H1 (cell line): Measurements from ENCODE around the gene ADCY3. TPM values are rescaled to one million over a fixed set of nuclear protein-coding genes. Genes with fewer than 3 reads are reported as not detected.

Experiments used
- CTCF ChIA-PET: fragments of 300-600 bp; sonication (Branson Sonifier 250); formaldehyde crosslinking; loops from one replicate; lab custom pipeline; 2021; ENCODE audit not compliant: partially characterized antibody; lab: Charles Lee
- POLR2A ChIA-PET: fragments of 300-600 bp; sonication (Branson Sonifier 250); formaldehyde crosslinking; loops from one replicate; lab custom pipeline; 2021; ENCODE audit warnings: inconsistent platforms; ENCODE audit not compliant: partially characterized antibody; lab: Charles Lee
- DNase-seq, 2 experiments: peaks; one replicate each; pipeline versions ENCODE4 v3.0.0 to v3.0.0-alpha.2; 2010 to 2022; ENCODE audit warnings: low spot score in 2 of 2, low read depth in 1 of 2, mixed read lengths in 1 of 2
- FAIRE-seq: peaks from 2 replicates; lab custom pipeline; 2011; peaks lifted over from hg19 to GRCh38; lab: Jason Lieb, UNC
- H2AFZ ChIP-seq: 2 replicates; pipeline ENCODE4 v1.8.1; 2012; ENCODE audit warnings: low read length, inconsistent platforms
- H2AK5ac ChIP-seq: 2 replicates; pipeline ENCODE4 v1.6.1; 2013; ENCODE audit warnings: low read depth, low read length
- H2BK120ac ChIP-seq: replicated peaks from 2 replicates; pipeline ENCODE3; 2013; ENCODE audit warnings: low read depth, low read length, inconsistent platforms
- H2BK12ac ChIP-seq: 2 replicates; pipeline ENCODE4 v1.6.1; 2013; ENCODE audit warnings: low read depth, low read length
- H2BK15ac ChIP-seq: 2 replicates; pipeline ENCODE4 v1.6.1; 2013; ENCODE audit warnings: low read length
- H2BK20ac ChIP-seq: 2 replicates; pipeline ENCODE4 v1.6.1; 2013; ENCODE audit warnings: low read length
- H2BK5ac ChIP-seq: 2 replicates; pipeline ENCODE4 v1.6.1; 2013; ENCODE audit warnings: low read depth, low read length
- H3K14ac ChIP-seq: 2 replicates; pipeline ENCODE4 v1.6.1; 2013; ENCODE audit warnings: inconsistent platforms; ENCODE audit not compliant: insufficient read length
- H3K18ac ChIP-seq: 2 replicates; pipeline ENCODE4 v1.6.1; 2013; ENCODE audit warnings: low read length; ENCODE audit errors: extremely low read depth
- H3K23ac ChIP-seq: 2 replicates; pipeline ENCODE4 v1.6.1; 2013; ENCODE audit warnings: inconsistent platforms; ENCODE audit not compliant: insufficient read length
- H3K23me2 ChIP-seq: 2 replicates; pipeline ENCODE4 v1.6.1; 2013; ENCODE audit warnings: low read depth, low read length
- H3K27ac ChIP-seq: 2 replicates; pipeline ENCODE4 v1.6.1; 2011; ENCODE audit warnings: low read depth, low read length, inconsistent platforms
- H3K27me3 ChIP-seq, 4 experiments: replicated peaks in 1 of 4; 1 replicate in 1 of 4; 2 replicates in 3 of 4; pipeline versions ENCODE4 v1.6.1 to v1.8.1; 2011 to 2013; ENCODE audit warnings: low read length in 3 of 4, mild to moderate bottlenecking in 3 of 4, inconsistent platforms in 2 of 4, mixed read lengths in 2 of 4, moderate library complexity in 1 of 4; ENCODE audit not compliant: control insufficient read depth in 3 of 4, insufficient read depth in 3 of 4; ENCODE audit errors: extremely low read depth in 1 of 4
- H3K36me3 ChIP-seq, 4 experiments: 2 replicates each; pipeline versions ENCODE4 v1.6.1 to v1.8.1; 2011 to 2013; ENCODE audit warnings: mild to moderate bottlenecking in 4 of 4, low read length in 3 of 4, moderate library complexity in 2 of 4, control low read depth in 1 of 4, inconsistent platforms in 1 of 4; ENCODE audit not compliant: insufficient read depth in 4 of 4, control insufficient read depth in 2 of 4
- H3K4ac ChIP-seq: replicated peaks from 2 replicates; pipeline ENCODE3; 2013; ENCODE audit warnings: low read length, low read depth, mixed read lengths, inconsistent platforms; ENCODE audit not compliant: insufficient read length
- H3K4me1 ChIP-seq, 4 experiments: replicated peaks in 1 of 4; 1 replicate in 1 of 4; 2 replicates in 3 of 4; pipeline versions ENCODE4 v1.6.1 to v1.8.1; 2011 to 2013; ENCODE audit warnings: low read length in 3 of 4, inconsistent platforms in 2 of 4, mixed read lengths in 1 of 4; ENCODE audit not compliant: insufficient read depth in 4 of 4, control insufficient read depth in 3 of 4
- H3K4me2 ChIP-seq, 2 experiments: 2 replicates each; pipeline versions ENCODE4 v1.6.1 to v1.8.1; 2011 to 2013; ENCODE audit warnings: low read depth in 2 of 2, low read length in 2 of 2, control low read depth in 1 of 2, inconsistent platforms in 1 of 2, mild to moderate bottlenecking in 1 of 2; ENCODE audit not compliant: insufficient read depth in 1 of 2
- H3K4me3 ChIP-seq, 4 experiments: fragments of 200-600, 300-600 bp in 1 of 4; sonication (generic), shearing (Covaris generic), sonication (Bioruptor Twin) in 1 of 4; 2 replicates each; pipeline versions ENCODE4 v1.5.1 to v1.8.1; 2011 to 2016; ENCODE audit warnings: low read length in 4 of 4, low read depth in 3 of 4, control low read depth in 2 of 4, inconsistent platforms in 2 of 4, mild to moderate bottlenecking in 2 of 4, mixed read lengths in 1 of 4, moderate library complexity in 1 of 4; ENCODE audit not compliant: insufficient read depth in 2 of 4; ENCODE audit errors: extremely low read depth in 1 of 4
- H3K56ac ChIP-seq: replicated peaks from 2 replicates; pipeline ENCODE3; 2013; ENCODE audit warnings: low read depth, mild to moderate bottlenecking, mixed read lengths, low read length, inconsistent platforms; ENCODE audit not compliant: insufficient read length
- H3K79me1 ChIP-seq: 2 replicates; pipeline ENCODE4 v1.6.1; 2013; ENCODE audit warnings: low read depth, low read length, control low read depth
- H3K79me2 ChIP-seq, 2 experiments: 2 replicates each; pipeline versions ENCODE4 v1.6.1 to v1.8.1; 2012 to 2013; ENCODE audit warnings: low read length in 2 of 2, mild to moderate bottlenecking in 2 of 2, inconsistent platforms in 1 of 2; ENCODE audit not compliant: insufficient read depth in 2 of 2, control insufficient read depth in 1 of 2
- H3K9ac ChIP-seq, 4 experiments: replicated peaks in 1 of 4; 1 replicate in 1 of 4; 2 replicates in 3 of 4; pipeline versions ENCODE4 v1.6.1 to v1.8.1; 2011 to 2013; ENCODE audit warnings: low read depth in 3 of 4, low read length in 3 of 4, control low read depth in 2 of 4, mild to moderate bottlenecking in 2 of 4, moderate library complexity in 2 of 4, inconsistent platforms in 1 of 4; ENCODE audit errors: extremely low read depth in 1 of 4
- H3K9me3 ChIP-seq, 2 experiments: 2 replicates each; pipeline versions ENCODE4 v1.6.1 to v1.8.1; 2012 to 2013; ENCODE audit warnings: mild to moderate bottlenecking in 2 of 2, moderate library complexity in 2 of 2, control low read depth in 1 of 2, inconsistent platforms in 1 of 2, low read depth in 1 of 2, low read length in 1 of 2, mixed read lengths in 1 of 2; ENCODE audit not compliant: insufficient read depth in 2 of 2
- H4K20me1 ChIP-seq, 2 experiments: replicated peaks in 1 of 2; 2 replicates each; pipeline versions ENCODE3 to v1.8.1; 2011 to 2013; ENCODE audit warnings: inconsistent platforms in 2 of 2, low read length in 2 of 2, mild to moderate bottlenecking in 1 of 2; ENCODE audit not compliant: insufficient read depth in 2 of 2, control insufficient read depth in 1 of 2
- H4K5ac ChIP-seq: 2 replicates; pipeline ENCODE4 v1.6.1; 2013; ENCODE audit warnings: low read length, low read depth, mixed read lengths, inconsistent platforms; ENCODE audit not compliant: insufficient read length
- H4K8ac ChIP-seq: 2 replicates; pipeline ENCODE4 v1.8.0; 2013; ENCODE audit warnings: mild to moderate bottlenecking, moderate library complexity, low read length, inconsistent platforms; ENCODE audit not compliant: insufficient read depth; ENCODE audit errors: extremely low read depth
- H4K91ac ChIP-seq: replicated peaks from 2 replicates; pipeline ENCODE3; 2013; ENCODE audit warnings: low read length, mixed read lengths, inconsistent platforms; ENCODE audit not compliant: insufficient read length
- BACH1 ChIP-seq: IDR thresholded peaks from 2 replicates; pipeline ENCODE4 v1.6.1; 2012; ENCODE audit warnings: low read length, improper control_type of control experiment
- BCL11A ChIP-seq, 2 experiments: IDR thresholded peaks; one replicate each; pipeline ENCODE4 v1.6.1; 2011; ENCODE audit warnings: low read depth in 2 of 2, low read length in 2 of 2, mild to moderate bottlenecking in 2 of 2
- CHD2 ChIP-seq: IDR thresholded peaks from 2 replicates; pipeline ENCODE4 v1.6.1; 2012; ENCODE audit warnings: low read length, improper control_type of control experiment
- CREB1 ChIP-seq: IDR thresholded peaks from 2 replicates; pipeline ENCODE4 v1.6.1; 2012; ENCODE audit warnings: inconsistent platforms
- MAX ChIP-seq: IDR thresholded peaks from 2 replicates; pipeline ENCODE4 v1.6.1; 2012; ENCODE audit warnings: inconsistent platforms
- POLR2A ChIP-seq, 2 experiments: IDR thresholded peaks; 1 replicate in 1 of 2; 2 replicates in 1 of 2; pipeline ENCODE4 v1.6.1; 2011; ENCODE audit warnings: low read depth in 2 of 2, low read length in 2 of 2, mild to moderate bottlenecking in 2 of 2; ENCODE audit errors: control extremely low read depth in 1 of 2
- POLR2AphosphoS5 ChIP-seq: IDR thresholded peaks from 2 replicates; pipeline ENCODE4 v1.6.1; 2011; ENCODE audit warnings: low read depth, low read length
- RBBP5 ChIP-seq: IDR thresholded peaks from 2 replicates; pipeline ENCODE4 v1.7.1; 2012; ENCODE audit warnings: low read depth, mild to moderate bottlenecking, inconsistent platforms, low read length, moderate library complexity, borderline replicate concordance
- TAF1 ChIP-seq: IDR thresholded peaks from 2 replicates; pipeline ENCODE4 v1.6.1; 2011; ENCODE audit warnings: mild to moderate bottlenecking, low read depth, low read length
- WGBS, 2 experiments: shearing (Covaris generic) in 1 of 2; methylation state at CpG; one replicate each; pipeline versions ENCODE4 v1.1.6 to v1.1.7; 2013 to 2015; ENCODE audit warnings: low lambda C conversion rate in 2 of 2, mixed read lengths in 2 of 2, inconsistent platforms in 1 of 2, low coverage in 1 of 2, missing lambda C conversion rate in 1 of 2; ENCODE audit not compliant: insufficient replicate concordance in 2 of 2, insufficient coverage in 1 of 2, insufficient read length in 1 of 2; ENCODE audit errors: extremely low coverage in 1 of 2, missing lambda C conversion rate in 1 of 2; 5-methylcytosine and 5-hydroxymethylcytosine counted together
- polyA plus RNA-seq, 7 experiments: library from polyadenylated mRNA; depleted of rRNA in 3 of 7; stranded (reverse) in 5 of 7; unstranded in 2 of 7; fragments of >200 nt in 5 of 7; fragments of 200-250 nt in 2 of 7; gene quantifications; 1 replicate in 5 of 7; 2 replicates in 1 of 7; 4 replicates in 1 of 7; pipeline versions ENCODE4 v1.2.1 to v1.2.3, GENCODE V29; 2011 to 2013; ENCODE audit warnings: missing spikeins in 2 of 7, mixed read lengths in 2 of 7
- total RNA-seq: library from RNA; stranded (reverse); fragmentation: NEBNext Ultra II Directional; extraction: Animal tissue kit (Norgen Biotek cat#: 25700); gene quantifications from 2 replicates; pipeline ENCODE4 v1.2.1, GENCODE V29; 2021

The ADCY3 gene
- total and polyA plus RNA-seq, 2 of the 8 experiments (the other 6 are each of a cell fraction or from before 2014, with no cell fraction given): 45.1 to 52.9 TPM

DNA sequence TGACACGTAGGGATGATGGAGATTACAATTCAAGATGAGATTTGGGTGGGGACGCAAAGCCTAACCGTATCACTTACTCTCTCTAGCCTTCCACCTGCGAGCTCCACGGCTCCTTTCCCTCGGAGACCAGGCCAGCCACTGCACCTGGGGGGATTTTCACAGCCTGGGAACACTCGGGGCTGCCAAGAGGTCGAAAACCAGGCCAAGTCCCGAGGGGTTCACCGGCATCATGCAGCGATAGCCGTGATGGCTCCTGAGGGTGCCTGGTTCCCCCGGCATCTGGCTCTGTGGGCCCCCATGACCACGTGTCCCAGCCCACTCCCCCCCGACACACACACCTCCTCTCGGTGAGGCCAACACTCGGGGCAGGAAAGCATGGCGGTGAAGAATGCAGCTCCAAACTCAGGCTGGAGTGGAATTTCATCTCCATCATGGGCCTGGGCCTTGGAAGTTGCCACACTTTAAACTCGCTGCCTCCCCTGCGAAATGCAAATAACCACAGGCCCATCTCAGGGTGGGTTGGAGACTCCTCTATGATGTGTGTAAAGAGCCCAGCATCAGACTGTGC is 32.6 kb downstream of the ADCY3 start:
- TF ChIP-seq RBBP5 (no peak), POLR2AphosphoS5 (no peak), POLR2A (IDR thresholded peaks at IDR 0.05; ENCODE audit: control extremely low read depth in 1 of 2, low read depth in 2 of 2, low read length in 2 of 2) (no peak), CHD2 (no peak), CREB1 (no peak), BCL11A (IDR thresholded peaks at IDR 0.05; ENCODE audit: low read depth in 2 of 2, low read length in 2 of 2) (no peak), TAF1 (no peak), BACH1 (no peak), MAX (no peak)
- POLR2A ChIA-PET: no interaction called here
- no peak overlapping the region for H3K4me2 ChIP-seq
- no peak for DNase-seq
- H3K9ac ChIP-seq: no peak overlapping the region
- H3K27ac ChIP-seq: no peak overlapping the region
- H4K5ac ChIP-seq: no peak overlapping the region
- H3K36me3 ChIP-seq: 0 out of 8 replicates have a peak, but pooled peaks cover 0 to 3% (median 0%) of the 10 kb centered on the region in 4 experiments
- H3K9me3 ChIP-seq: no peaks in the 10 kb centered on the region
- H3K4me1 ChIP-seq: peaks cover 0 to 3% (median 0%) of the 10 kb centered on the region in 4 experiments; a peak in 2 of 7 replicates
- H3K79me1 ChIP-seq: peaks cover 2% of the 10 kb centered on the region; the same call in 1 of the 2 replicates
- no peak overlapping the region for H3K14ac ChIP-seq
- no peak overlapping the region for H3K4ac ChIP-seq
- no peaks in the 10 kb centered on the region for H4K20me1 ChIP-seq
- no peak overlapping the region for H3K56ac ChIP-seq
- 86% methylated on average over 20 of the region's 20 CpGs; no CpG with 5 or more reads in 1 of the 2 experiments for WGBS, 2 experiments
- no peak overlapping the region for H4K91ac ChIP-seq
- CTCF ChIA-PET: interaction anchor here (0.6 to 1.0 kb wide), 3 partner anchors 43 to 81 kb away, joined by 3 to 4 read pairs (median 3); no protein-coding TSS in a partner anchor
- H2AK5ac ChIP-seq: no peak overlapping the region
- H3K23me2 ChIP-seq: no peaks in the 10 kb centered on the region
- H3K4me3 ChIP-seq: no peak overlapping the region
- no peak overlapping the region for H2BK120ac ChIP-seq
- H2BK12ac ChIP-seq: no peak overlapping the region
- FAIRE-seq: no peak
- no peak overlapping the region for H2BK5ac ChIP-seq
- H2AFZ ChIP-seq: no peak overlapping the region
- no peaks in the 10 kb centered on the region for H3K79me2 ChIP-seq
- no peaks in the 10 kb centered on the region for H3K27me3 ChIP-seq
- H4K8ac ChIP-seq: no peak overlapping the region
- no peak overlapping the region for H3K23ac ChIP-seq
- no peak overlapping the region for H2BK15ac ChIP-seq
- no peak overlapping the region for H3K18ac ChIP-seq
- H2BK20ac ChIP-seq: no peak overlapping the region
